Activated CD8-positive, alpha-beta T cell treated with anti-CD3 and anti-CD28 coated beads, Interleukin-2, amount 10 ng/mL, durations not matched to agents 7 days and 5 days (primary cell): ENCODE data around the gene RTCA. TPM values are rescaled to one million over a fixed set of nuclear protein-coding genes. Genes with fewer than 3 reads are reported as not detected.
"Not testable (repeated sequence)": the region's sequence is repeated elsewhere in the genome, so short reads cannot be mapped to it uniquely, and the experiment has no call there.

Source experiments
- ATAC-seq: fragments of 150-1000 bp; cut with Tn5 transposase; one replicate; pipeline ENCODE4 v1.10.0; 2021; ENCODE audit warnings: moderate library complexity
- CTCF ChIA-PET: fragments of 350-600 bp; sonication (Branson Sonifier 250); formaldehyde crosslinking; loops from one replicate; lab custom pipeline; 2021; ENCODE audit warnings: antibody characterized with exemption; lab: Charles Lee
- POLR2A ChIA-PET: fragments of 350-600 bp; sonication (Branson Sonifier 250); formaldehyde crosslinking; loops from one replicate; lab custom pipeline; 2021; ENCODE audit warnings: antibody characterized with exemption; lab: Charles Lee
- DNase-seq: peaks from one replicate; pipeline ENCODE4 v3.0.0-alpha.2; 2020
- H3K27ac Mint-ChIP-seq: one replicate; pipeline ENCODE4 v1.8.0; 2021; ENCODE audit warnings: mild to moderate bottlenecking, mixed read lengths
- H3K27me3 Mint-ChIP-seq: one replicate; pipeline ENCODE4 v1.8.0; 2021; ENCODE audit warnings: low read depth, mixed read lengths
- H3K36me3 Mint-ChIP-seq: one replicate; pipeline ENCODE4 v1.8.0; 2021; ENCODE audit warnings: low read depth, mixed read lengths
- H3K4me1 Mint-ChIP-seq: one replicate; pipeline ENCODE4 v1.8.0; 2021; ENCODE audit warnings: low read depth, mixed read lengths
- H3K4me3 Mint-ChIP-seq: one replicate; pipeline ENCODE4 v1.8.0; 2021; ENCODE audit warnings: mild to moderate bottlenecking, mixed read lengths
- H3K9me3 Mint-ChIP-seq: one replicate; pipeline ENCODE4 v1.8.0; 2022; ENCODE audit warnings: mixed read lengths; ENCODE audit not compliant: insufficient read depth
- microRNA-seq: library from miRNA; unstranded; fragments of <30 nt; microRNA quantifications from one replicate; pipeline ENCODE4 v1.2.0, GENCODE V29; 2022
- total RNA-seq, 2 experiments: library from RNA; stranded (reverse); gene quantifications; one replicate each; pipeline ENCODE4 v1.2.3, GENCODE V29; 2021

RTCA gene
- total RNA-seq, 2 experiments from 2014 or later, result 51.6 to 51.7 TPM

DNA sequence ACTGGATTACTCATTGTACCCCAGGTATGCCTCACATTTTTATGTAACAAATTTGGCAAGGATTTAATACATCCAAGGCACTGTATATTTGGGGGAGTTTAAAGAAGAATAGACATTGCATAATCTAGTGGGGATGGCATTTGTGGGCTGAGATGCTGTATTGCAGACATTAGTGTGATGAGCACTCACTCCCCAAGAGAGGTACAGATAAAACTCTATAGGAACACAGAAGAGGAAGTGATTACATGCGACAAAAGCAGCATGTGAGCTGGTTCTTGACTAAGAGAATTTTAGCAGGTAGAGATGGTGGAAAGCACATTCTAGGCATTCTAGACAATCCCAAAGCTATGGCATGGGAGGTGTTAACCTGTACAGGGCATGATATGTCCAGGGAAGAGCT is 62.1 kb downstream of the RTCA start:
- H3K27ac Mint-ChIP-seq, result no peak overlapping the region
- CTCF ChIA-PET, result no interaction called here
- no peaks in the 10 kb centered on the region for H3K4me1 Mint-ChIP-seq
- no peaks in the 10 kb centered on the region for H3K27me3 Mint-ChIP-seq
- ATAC-seq (no peak), DNase-seq (no peak)
- no peaks in the 10 kb centered on the region for H3K9me3 Mint-ChIP-seq
- no peak overlapping the region for H3K4me3 Mint-ChIP-seq
- no peaks in the 10 kb centered on the region for H3K36me3 Mint-ChIP-seq
- POLR2A ChIA-PET, result no interaction called here

DNA sequence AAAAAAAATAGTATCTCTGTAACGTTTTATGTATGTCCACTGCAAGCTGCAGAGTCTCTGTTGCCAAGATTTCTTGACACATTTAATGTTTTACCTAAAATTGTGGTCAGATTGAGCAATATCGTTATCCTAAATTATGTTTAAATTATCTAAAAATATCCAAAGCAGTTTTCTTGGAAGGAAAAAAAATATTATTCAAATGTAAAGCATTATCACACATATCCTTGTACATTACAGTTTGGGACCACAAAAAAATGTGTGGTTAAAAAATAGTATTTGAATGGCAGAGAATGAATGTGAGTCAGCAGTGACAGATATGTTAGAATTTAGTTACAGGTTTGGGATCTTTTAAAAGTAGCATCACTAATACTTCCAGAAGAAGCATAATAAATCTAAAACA is 65.1 kb downstream of the RTCA start:
- H3K4me3 Mint-ChIP-seq, CTCF ChIA-PET, H3K27ac Mint-ChIP-seq, H3K27me3 Mint-ChIP-seq, H3K9me3 Mint-ChIP-seq, DNase-seq, POLR2A ChIA-PET, ATAC-seq, H3K36me3 Mint-ChIP-seq, H3K4me1 Mint-ChIP-seq: not testable (repeated sequence)

- Mint-ChIP-seq H3K4me1 (no peaks in the 10 kb centered on the region), H3K27me3 (no peaks in the 10 kb centered on the region), H3K36me3 (no peaks in the 10 kb centered on the region), H3K9me3 (no peaks in the 10 kb centered on the region), H3K27ac (no peak overlapping the region), H3K4me3 (no peak overlapping the region)
- no peak for ATAC-seq
- ChIA-PET CTCF (no interaction called here), POLR2A (no interaction called here)
- DNase-seq, result no peak
Measured at GRCh38 chr1:100332331-100332730, 66.3 kb downstream of the RTCA start.

GRCh38 chr1:100335436-100335835 is 69.4 kb downstream of the RTCA start:
- DNase-seq (no peak), ATAC-seq (no peak)
- peaks cover 3% of the 10 kb centered on the region for H3K27me3 Mint-ChIP-seq
- POLR2A ChIA-PET, result no interaction called here
- H3K36me3 Mint-ChIP-seq, result no peaks in the 10 kb centered on the region
- no peak overlapping the region for H3K4me3 Mint-ChIP-seq
- CTCF ChIA-PET, result no interaction called here
- H3K9me3 Mint-ChIP-seq, result no peaks in the 10 kb centered on the region
- H3K27ac Mint-ChIP-seq, result no peak overlapping the region
- no peaks in the 10 kb centered on the region for H3K4me1 Mint-ChIP-seq

- H3K27ac Mint-ChIP-seq, CTCF ChIA-PET: not testable (repeated sequence)
Measured at GRCh38 chr1:100337878-100338277, 71.9 kb downstream of the RTCA start.

GRCh38 chr1:100339735-100340134 is 73.7 kb downstream of the RTCA start:
- not testable (repeated sequence) for H3K4me3 Mint-ChIP-seq, ATAC-seq

More at GRCh38 chr1:100337878-100338277, 71.9 kb downstream of the RTCA start:
- POLR2A ChIA-PET, ATAC-seq, H3K4me1 Mint-ChIP-seq, H3K9me3 Mint-ChIP-seq, H3K4me3 Mint-ChIP-seq, DNase-seq, H3K27me3 Mint-ChIP-seq, H3K36me3 Mint-ChIP-seq: not testable (repeated sequence)

DNA sequence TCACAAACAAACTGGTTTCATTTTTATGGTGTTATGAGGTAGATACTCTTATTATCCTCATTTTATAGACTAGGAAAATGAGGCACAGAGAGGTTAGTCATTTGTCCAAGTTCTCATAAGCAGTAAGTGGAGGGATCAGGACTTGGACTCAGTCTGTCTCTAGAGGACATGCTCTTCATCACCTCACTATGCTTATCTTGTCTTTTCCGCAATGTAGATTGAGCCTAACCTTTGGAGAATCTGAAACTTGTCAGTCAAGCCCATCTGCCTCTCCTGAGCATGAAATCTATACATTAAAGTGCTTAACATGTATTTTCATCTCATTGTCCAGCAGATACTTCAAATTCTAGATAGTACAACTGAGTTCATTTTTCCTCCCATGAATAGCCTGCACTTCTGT is 74.5 kb downstream of the RTCA start:
- Mint-ChIP-seq H3K9me3 (no peaks in the 10 kb centered on the region), H3K4me1 (no peaks in the 10 kb centered on the region), H3K27me3 (peaks cover 6% of the 10 kb centered on the region), H3K27ac (no peak overlapping the region), H3K4me3 (no peak overlapping the region), H3K36me3 (no peaks in the 10 kb centered on the region)
- DNase-seq (no peak), ATAC-seq (no peak)
- ChIA-PET POLR2A (no interaction called here), CTCF (no interaction called here)

More at GRCh38 chr1:100339735-100340134, 73.7 kb downstream of the RTCA start:
- CTCF ChIA-PET, result interaction anchor here (1.1 kb wide), 1 partner anchor 47 kb away, joined by 4 read pairs; no protein-coding TSS in a partner anchor
- H3K27ac Mint-ChIP-seq, POLR2A ChIA-PET, H3K36me3 Mint-ChIP-seq, H3K9me3 Mint-ChIP-seq, H3K27me3 Mint-ChIP-seq, H3K4me1 Mint-ChIP-seq, DNase-seq: not testable (repeated sequence)

DNA sequence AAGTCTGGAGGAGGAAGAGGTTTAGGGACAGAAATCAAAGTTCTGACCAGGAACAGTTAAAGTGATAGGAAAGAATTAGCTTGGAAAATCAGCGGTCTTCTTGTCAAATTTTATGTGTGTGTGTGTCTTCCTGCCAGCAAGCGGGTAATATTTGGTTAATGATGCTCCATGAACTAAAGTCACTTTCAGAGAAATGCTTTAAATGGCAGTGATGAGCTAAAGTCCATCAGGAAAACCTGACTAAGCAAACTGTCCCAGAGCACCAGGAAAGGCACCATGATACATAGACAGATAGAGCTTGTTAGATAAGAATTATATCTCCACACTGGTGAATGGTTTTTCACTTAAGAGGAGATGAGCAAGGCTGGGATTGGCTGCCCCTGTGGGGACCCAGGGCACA is 76.3 kb downstream of the RTCA start:
- ChIA-PET POLR2A (no interaction called here), CTCF (interaction anchor here (2.0 kb wide), 1 partner anchor 113 kb away, joined by 6 read pairs; no protein-coding TSS in a partner anchor)
- Mint-ChIP-seq H3K4me3 (no peak overlapping the region), H3K27ac (no peak overlapping the region), H3K36me3 (no peaks in the 10 kb centered on the region), H3K4me1 (no peaks in the 10 kb centered on the region), H3K27me3 (peaks cover 6% of the 10 kb centered on the region), H3K9me3 (no peaks in the 10 kb centered on the region)
- DNase-seq, result peak; percentile 4
- ATAC-seq, result no peak

Small RNA genes within 50 kb of the gene (microRNA-seq; reads per million reads assigned to microRNA genes)
- gene MIR553, result not detected

Other genes starting within 250 kb of the RTCA start
- 10 to 100 TPM; 16.4 to 17.7 TPM for gene SASS6, start 133.3 kb upstream of the RTCA start, total RNA-seq
- gene TRMT13, start 133.1 kb upstream of the RTCA start, total RNA-seq, result 10 to 100 TPM; 17.0 to 17.4 TPM
- under 1 TPM; 0.45 to 0.52 TPM for gene LRRC39, start 88.0 kb upstream of the RTCA start, total RNA-seq
- 10 to 100 TPM in 1 of 2 experiments, 1 to 10 TPM in 1; 10.0 to 11.2 TPM for gene DBT, start 16.4 kb upstream of the RTCA start, total RNA-seq
- gene CDC14A, start 86.3 kb downstream of the RTCA start, total RNA-seq, result 10 to 100 TPM; 24.9 to 26.7 TPM